HAP-1 (cell line): ENCODE results near the gene WDR26.
"Not testable (repeated sequence)": the region's sequence is repeated elsewhere in the genome, so short reads cannot be mapped to it uniquely, and the experiment has no call there.

ENCODE experiments used
- DNase-seq, 2 experiments: peaks; one replicate each; pipeline ENCODE4 v3.0.0-alpha.2; 2016 to 2020; ENCODE audit warnings: low spot score in 2 of 2
- H3K27me3 ChIP-seq: fragments of 250-450 bp; sonication (Bioruptor Pico); 2 replicates; pipeline ENCODE4 v1.5.1; 2020; ENCODE audit warnings: low read depth, mild to moderate bottlenecking, moderate library complexity
- H3K36me3 ChIP-seq: fragments of 250-450 bp; sonication (Bioruptor Pico); replicated peaks from 2 replicates; pipeline ENCODE4 v1.5.1; 2020; ENCODE audit warnings: mild to moderate bottlenecking
- H3K4me1 ChIP-seq: fragments of 250-450 bp; sonication (Bioruptor Pico); 2 replicates; pipeline ENCODE4 v1.5.1; 2020; ENCODE audit warnings: mild to moderate bottlenecking
- H3K4me3 ChIP-seq: fragments of 250-450 bp; sonication (Bioruptor Pico); 2 replicates; pipeline ENCODE4 v1.5.1; 2020; ENCODE audit warnings: mild to moderate bottlenecking, moderate library complexity
- H3K9me3 ChIP-seq: fragments of 250-450 bp; sonication (Bioruptor Pico); 2 replicates; pipeline ENCODE4 v1.5.1; 2020; ENCODE audit warnings: mild to moderate bottlenecking, moderate library complexity
- in situ Hi-C: fragments of 300-500 bp; cut with MboI; formaldehyde crosslinking; loops from 3 replicates; pipeline ENCODE4 v1.14.3; 2020; ENCODE audit warnings: low sequenced_read_pairs, inconsistent platforms, mixed read lengths

WDR26 gene

GRCh38 chr1:224430511-224431113, 4.0 kb downstream of the WDR26 start:
- H3K27me3 ChIP-seq = no peaks in the 10 kb centered on the region
- peaks cover 14% of the 10 kb centered on the region for H3K4me1 ChIP-seq
- H3K4me3 ChIP-seq = no peak overlapping the region
- no peaks in the 10 kb centered on the region for H3K9me3 ChIP-seq
- H3K36me3 ChIP-seq = peaks cover 26% of the 10 kb centered on the region
- in situ Hi-C loops = no loop called here
- DNase-seq = no peak

DNA sequence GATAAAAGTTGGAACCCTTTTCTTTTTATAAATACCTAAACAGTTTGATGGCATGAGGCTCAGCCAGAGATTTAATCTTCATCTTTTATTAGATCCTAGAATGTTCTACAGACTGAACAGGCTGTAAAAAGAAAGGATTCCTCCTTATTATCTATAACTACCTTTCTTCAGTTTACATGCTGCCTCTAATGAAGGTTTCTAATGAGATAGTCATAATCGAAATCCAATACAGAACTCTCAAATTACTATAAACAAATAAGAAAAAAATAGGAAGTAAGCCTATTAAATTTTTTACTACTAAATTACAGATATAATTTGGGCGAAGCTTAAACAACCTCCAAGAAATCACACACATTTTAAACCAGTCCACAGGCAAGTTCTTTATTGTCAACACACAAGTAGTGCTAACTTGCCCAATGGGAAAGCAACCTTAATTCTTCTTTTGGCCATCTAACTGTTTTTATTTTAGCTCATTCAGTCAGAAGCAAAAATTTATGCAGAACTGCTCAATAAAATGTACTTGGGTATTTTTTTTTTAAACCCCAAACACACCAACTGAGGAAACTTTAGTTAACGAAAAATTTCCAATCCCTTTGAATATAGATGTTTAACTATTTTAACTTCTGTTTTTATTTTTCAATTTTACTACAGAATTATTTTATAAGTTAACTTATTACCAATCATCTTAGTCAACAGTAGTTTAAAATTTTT, 4.8 kb downstream of the WDR26 start:
- no peak overlapping the region for H3K4me3 ChIP-seq
- in situ Hi-C loops = no loop called here
- no peaks in the 10 kb centered on the region for H3K9me3 ChIP-seq
- DNase-seq = no peak
- H3K4me1 ChIP-seq = peaks cover 9% of the 10 kb centered on the region
- no peaks in the 10 kb centered on the region for H3K27me3 ChIP-seq
- peaks cover 26% of the 10 kb centered on the region for H3K36me3 ChIP-seq

DNA sequence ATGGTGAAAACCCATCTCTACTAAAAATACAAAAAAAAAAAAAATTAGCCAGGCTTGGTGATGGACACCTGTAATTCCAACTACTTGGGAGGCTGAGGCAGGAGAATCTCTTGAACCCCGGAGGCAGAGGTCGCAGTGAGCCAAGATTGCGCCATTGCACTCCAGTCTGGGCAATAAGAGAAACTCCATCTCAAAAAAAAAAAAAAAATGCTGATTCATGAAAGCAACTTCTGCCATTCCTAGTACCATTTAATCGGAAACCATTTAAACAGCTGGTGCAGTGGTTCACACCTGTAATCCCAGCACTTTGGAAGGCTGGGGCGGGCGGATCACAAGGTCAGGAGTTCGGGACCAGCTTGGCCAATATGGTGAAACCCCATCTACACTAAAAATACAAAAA, 5.9 kb downstream of the WDR26 start:
- H3K4me3 ChIP-seq, H3K27me3 ChIP-seq, in situ Hi-C loops, H3K4me1 ChIP-seq, DNase-seq, H3K9me3 ChIP-seq: not testable (repeated sequence)
- peaks cover 37% of the 10 kb centered on the region for H3K36me3 ChIP-seq

DNA sequence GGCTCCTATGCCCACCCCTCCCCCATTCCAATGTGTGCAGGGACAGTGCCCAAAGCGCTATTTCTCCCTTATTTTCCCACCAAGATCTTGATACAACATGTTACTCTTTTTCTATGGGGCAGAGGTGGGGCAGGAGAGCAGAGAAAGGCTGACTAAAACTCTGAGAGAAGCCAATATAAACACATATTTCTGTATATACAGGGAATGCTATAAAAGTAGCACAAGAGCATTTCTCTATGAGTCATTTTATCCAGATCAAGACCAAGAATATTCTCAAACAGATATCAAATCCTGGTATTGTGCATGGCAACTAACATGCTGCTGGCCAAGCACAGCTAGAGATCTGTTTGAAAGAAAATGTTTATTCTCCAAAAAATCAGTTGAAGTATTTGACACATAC, 7.3 kb downstream of the WDR26 start:
- peaks cover 9% of the 10 kb centered on the region for H3K4me1 ChIP-seq
- no peaks in the 10 kb centered on the region for H3K9me3 ChIP-seq
- H3K36me3 ChIP-seq = peaks cover 50% of the 10 kb centered on the region
- H3K27me3 ChIP-seq = no peaks in the 10 kb centered on the region
- DNase-seq = no peak
- in situ Hi-C loops = no loop called here
- H3K4me3 ChIP-seq = no peak overlapping the region

DNA sequence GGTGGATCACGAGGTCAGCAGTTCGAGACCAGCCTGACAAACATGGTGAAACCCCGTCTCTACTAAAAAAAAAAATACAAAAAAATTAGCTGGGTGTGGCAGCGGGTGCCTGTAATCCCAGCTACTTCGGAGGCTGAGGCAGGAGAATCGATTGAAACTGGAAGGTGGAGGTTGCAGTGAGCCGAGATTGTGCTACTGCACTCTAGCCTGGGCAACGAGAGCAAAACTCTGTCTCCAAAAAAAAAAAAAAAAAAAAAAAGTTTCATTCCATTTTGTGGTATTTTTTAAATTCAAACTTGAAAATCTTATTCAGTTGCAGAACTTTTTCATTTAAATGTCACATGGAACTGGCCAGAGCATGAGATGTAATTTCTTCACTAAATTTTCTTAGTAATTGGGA, 7.7 kb downstream of the WDR26 start:
- H3K9me3 ChIP-seq, DNase-seq, H3K4me3 ChIP-seq, in situ Hi-C loops, H3K4me1 ChIP-seq, H3K27me3 ChIP-seq: not testable (repeated sequence)
- H3K36me3 ChIP-seq = peaks cover 55% of the 10 kb centered on the region

DNA sequence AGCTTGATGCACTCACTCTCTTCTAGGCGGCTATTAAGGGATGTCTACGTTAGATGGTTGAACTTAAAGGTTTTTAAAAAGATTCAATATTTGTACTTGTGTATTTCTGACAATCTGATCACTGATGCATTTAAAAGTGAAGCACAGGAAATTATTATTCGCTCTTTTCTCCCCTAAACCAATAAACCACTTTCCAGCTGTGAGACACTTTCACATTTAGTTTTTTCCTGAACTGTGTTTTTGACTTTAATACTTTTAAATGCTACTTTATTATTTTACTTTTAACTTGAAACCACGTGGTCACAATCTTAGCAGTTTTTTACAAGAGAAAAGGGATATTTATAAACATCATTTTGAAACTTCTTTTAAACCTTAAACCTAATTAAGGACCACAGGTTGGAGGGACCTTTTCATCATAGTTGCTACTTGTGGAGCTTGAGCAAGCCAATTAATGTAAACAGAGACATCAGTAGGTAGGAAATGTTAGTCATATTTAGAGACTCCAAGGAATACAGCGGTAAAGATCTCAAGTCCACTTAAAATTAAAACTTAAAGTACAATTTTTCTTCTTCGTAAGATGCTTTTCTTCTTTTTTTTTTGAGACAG, 9.2 kb downstream of the WDR26 start:
- Histone ChIP-seq H3K36me3 (peaks cover 60% of the 10 kb centered on the region), H3K9me3 (no peaks in the 10 kb centered on the region), H3K27me3 (no peaks in the 10 kb centered on the region), H3K4me3 (no peak overlapping the region), H3K4me1 (no peaks in the 10 kb centered on the region)
- DNase-seq = no peak
- in situ Hi-C loops = no loop called here

DNA sequence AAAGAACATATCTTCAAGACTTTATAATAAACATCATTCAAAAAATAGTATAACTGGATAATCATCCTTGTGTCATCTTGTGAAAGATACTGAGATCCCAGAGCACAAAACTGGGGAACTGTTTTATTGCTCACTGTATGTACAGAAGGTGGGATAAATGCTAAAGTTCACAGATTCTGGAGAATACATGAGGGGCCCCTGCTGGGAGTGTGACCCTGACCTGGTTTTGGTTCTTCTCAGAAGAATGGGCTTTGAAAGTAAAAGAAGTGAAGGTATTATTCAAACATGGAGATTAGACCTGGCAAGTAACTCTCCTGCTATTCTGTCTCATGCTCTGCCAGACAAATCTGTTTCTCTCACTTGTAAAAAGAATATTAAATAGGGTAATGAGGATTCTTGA, 14.5 kb downstream of the WDR26 start:
- H3K9me3 ChIP-seq = no peaks in the 10 kb centered on the region
- peaks cover 82% of the 10 kb centered on the region for H3K36me3 ChIP-seq
- no peak for DNase-seq
- no peaks in the 10 kb centered on the region for H3K4me1 ChIP-seq
- in situ Hi-C loops = no loop called here
- no peak overlapping the region for H3K4me3 ChIP-seq
- H3K27me3 ChIP-seq = no peaks in the 10 kb centered on the region

GRCh38 chr1:224411766-224412165, 22.8 kb downstream of the WDR26 start:
- H3K36me3 ChIP-seq = peaks cover 47% of the 10 kb centered on the region
- no peaks in the 10 kb centered on the region for H3K9me3 ChIP-seq
- DNase-seq = no peak
- in situ Hi-C loops = no loop called here
- no peaks in the 10 kb centered on the region for H3K27me3 ChIP-seq
- H3K4me3 ChIP-seq = no peak overlapping the region
- peaks cover 11% of the 10 kb centered on the region for H3K4me1 ChIP-seq

- Histone ChIP-seq H3K4me3 (no peak overlapping the region), H3K4me1 (peaks cover 11% of the 10 kb centered on the region), H3K36me3 (peaks cover 60% of the 10 kb centered on the region), H3K9me3 (no peaks in the 10 kb centered on the region), H3K27me3 (no peaks in the 10 kb centered on the region)
- DNase-seq = no peak
- in situ Hi-C loops = no loop called here
These were observed 26.4 kb downstream of the WDR26 start for GRCh38 chr1:224408294-224408590.

GRCh38 chr1:224407571-224408293, 26.9 kb downstream of the WDR26 start:
- H3K4me1 ChIP-seq = peaks cover 11% of the 10 kb centered on the region

GRCh38 chr1:224406216-224406615, 28.4 kb downstream of the WDR26 start:
- DNase-seq = no peak
- Histone ChIP-seq H3K9me3 (no peaks in the 10 kb centered on the region), H3K27me3 (no peaks in the 10 kb centered on the region), H3K4me1 (peaks cover 11% of the 10 kb centered on the region), H3K36me3 (peaks cover 57% of the 10 kb centered on the region), H3K4me3 (no peak overlapping the region)
- in situ Hi-C loops = no loop called here

More at GRCh38 chr1:224407571-224408293, 26.9 kb downstream of the WDR26 start:
- in situ Hi-C loops = no loop called here
- no peak overlapping the region for H3K4me3 ChIP-seq
- H3K27me3 ChIP-seq = no peaks in the 10 kb centered on the region
- H3K36me3 ChIP-seq = peaks cover 59% of the 10 kb centered on the region
- H3K9me3 ChIP-seq = no peaks in the 10 kb centered on the region
- peak; percentile 22 to 92 for DNase-seq

DNA sequence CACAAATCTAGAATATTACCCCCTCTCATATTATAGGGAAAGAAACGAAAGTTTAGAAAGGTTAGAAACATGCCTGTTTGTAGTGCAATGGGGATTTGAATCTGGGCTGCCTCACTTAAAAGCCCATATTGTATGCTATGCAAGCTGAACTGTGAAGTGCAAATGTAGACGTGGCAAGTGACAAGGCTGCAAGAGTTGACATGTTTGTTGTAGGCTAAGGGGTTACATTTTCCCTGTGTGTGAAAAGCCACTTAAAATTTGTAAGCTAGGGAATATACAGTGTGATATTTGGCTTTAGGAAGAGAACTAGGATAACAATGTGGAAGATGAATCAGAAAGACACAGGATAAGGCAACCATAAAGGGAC, 29.0 kb downstream of the WDR26 start:
- Histone ChIP-seq H3K4me3 (no peak overlapping the region), H3K4me1 (peaks cover 11% of the 10 kb centered on the region), H3K36me3 (peaks cover 59% of the 10 kb centered on the region), H3K9me3 (no peaks in the 10 kb centered on the region), H3K27me3 (no peaks in the 10 kb centered on the region)
- in situ Hi-C loops = no loop called here
- DNase-seq = no peak

DNA sequence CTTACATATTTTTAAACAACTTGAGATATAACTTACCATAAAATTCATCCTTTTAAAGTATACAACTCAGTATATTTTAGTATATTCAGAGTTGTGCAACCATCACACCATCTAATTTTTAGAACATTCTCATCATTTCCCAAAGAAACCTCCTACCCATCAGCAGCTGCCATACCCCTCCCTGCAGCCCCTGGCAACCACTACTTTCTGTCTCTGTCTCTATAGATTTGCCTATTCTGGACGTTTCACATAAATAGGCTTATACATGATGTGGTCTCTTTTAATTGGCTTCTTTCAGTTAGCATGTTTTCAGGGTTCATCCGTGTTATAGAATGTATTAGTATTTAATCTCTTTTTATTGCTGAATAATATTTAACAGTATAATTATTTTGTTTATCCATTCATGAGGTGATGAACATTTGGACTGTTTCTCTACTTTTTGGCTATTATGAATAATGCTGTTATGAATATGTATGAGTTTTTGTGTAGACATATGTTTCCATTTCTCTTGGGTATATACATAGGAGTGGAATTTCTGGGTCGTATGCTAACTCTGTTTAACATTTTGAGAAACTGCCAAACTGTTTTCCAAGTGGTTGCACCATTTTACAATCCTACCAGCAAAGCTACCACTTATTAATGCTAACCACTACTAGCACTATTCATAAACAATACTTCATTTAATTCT, 29.5 kb downstream of the WDR26 start:
- no peak overlapping the region for H3K4me3 ChIP-seq
- in situ Hi-C loops = no loop called here
- no peaks in the 10 kb centered on the region for H3K9me3 ChIP-seq
- no peaks in the 10 kb centered on the region for H3K27me3 ChIP-seq
- peaks cover 11% of the 10 kb centered on the region for H3K4me1 ChIP-seq
- peaks cover 65% of the 10 kb centered on the region for H3K36me3 ChIP-seq
- no peak for DNase-seq
